Psoas muscle (tissue), 8 donors: ENCODE measurements around the gene RBM26. TPM values are rescaled to one million over a fixed set of nuclear protein-coding genes. Genes with fewer than 3 reads are reported as not detected.

Source experiments
- ATAC-seq, 4 donors: fragments of 200-7000 bp; cut with Tn5 transposase; one replicate each; pipeline ENCODE4 v1.9.1; 2020; ENCODE audit warnings: moderate library complexity in 3 of 4, mild to moderate bottlenecking in 2 of 4
- DNase-seq, 2 donors: peaks; one replicate each; pipeline ENCODE4 v3.0.0-alpha.2; 2020
- H3K27ac ChIP-seq: fragments of 200-600 bp; one replicate; pipeline ENCODE4 v1.8.0; 2022
- H3K27me3 ChIP-seq, 3 donors: fragments of 200-600 bp in 1 of 3; one replicate each; pipeline versions ENCODE4 v1.6.1 to v1.8.0; 2013 to 2022; ENCODE audit warnings: low read length in 2 of 3, mild to moderate bottlenecking in 2 of 3, moderate library complexity in 1 of 3; ENCODE audit not compliant: insufficient read depth in 3 of 3
- H3K36me3 ChIP-seq, 2 donors: fragments of 200-600 bp in 1 of 2; one replicate each; pipeline versions ENCODE4 v1.6.1 to v1.8.0; 2013 to 2022; ENCODE audit warnings: low read depth in 1 of 2, mild to moderate bottlenecking in 1 of 2, moderate library complexity in 1 of 2; ENCODE audit not compliant: insufficient read depth in 1 of 2
- H3K4me1 ChIP-seq: fragments of 200-600 bp; one replicate; pipeline ENCODE4 v1.8.0; 2022
- H3K4me3 ChIP-seq: fragments of 200-600 bp; one replicate; pipeline ENCODE4 v1.8.0; 2022; ENCODE audit warnings: mild to moderate bottlenecking
- H3K9me3 ChIP-seq: fragments of 200-600 bp; one replicate; pipeline ENCODE4 v1.8.0; 2022
- CTCF ChIP-seq: fragments of 200-600 bp; IDR thresholded peaks from one replicate; pipeline ENCODE4 v1.8.0; 2022; ENCODE audit warnings: antibody characterized with exemption
- WGBS, 3 donors: extraction: QIAGEN DNeasy Blood & Tissue Kit; methylation state at CpG; one replicate each; pipeline versions ENCODE4 v1.1.6 to v1.1.7; 2013; 5-methylcytosine and 5-hydroxymethylcytosine counted together
- intact Hi-C, 2 donors: fragments of 100-400 bp; cut with DNase I; formaldehyde crosslinking; loops; one replicate each; pipeline versions ENCODE4 v1.11.0 to v1.14.2; 2022
- polyA plus RNA-seq, 3 donors: library from polyadenylated mRNA; stranded (reverse); fragments of 200-250 nt; gene quantifications; one replicate each; pipeline ENCODE4 v1.2.3, GENCODE V29; 2013
- total RNA-seq, 4 donors: library from RNA; stranded (reverse); fragmentation: NEBNext Ultra II Directional in 2 of 4; extraction: Animal tissue kit (Norgen Biotek cat#: 25700) in 2 of 4; gene quantifications; one replicate each; pipeline versions ENCODE4 v1.2.1 to v1.2.4, GENCODE V29; 2021 to 2023
- donor health status: healthy with polysubstance abuse.
- donor health status: DM: no; HTN: no; CAD: no; lungs with moderate emphysema.
- donor health status: Bipolar disorder and iron deficiency.
- donor health status: healthy.
- donor health status: DM: yes; HTN: yes; CAD: no.
- donor health status: DM: no; HTN: no; CAD: no.
- donor health status: DM: no; HTN: no; CAD: no.
- donor health status: DM: yes; HTN: yes; CAD: no.

Gene RBM26
- total and polyA plus RNA-seq, 7 donors, result 9.6 to 36.5 (median 23.7) TPM

- Histone ChIP-seq H3K27ac (no peak overlapping the region), H3K36me3 (no peaks in the 10 kb centered on the region), H3K4me1 (no peaks in the 10 kb centered on the region), H3K4me3 (no peak overlapping the region), H3K27me3 (no peaks in the 10 kb centered on the region), H3K9me3 (no peaks in the 10 kb centered on the region)
- no peak for DNase-seq
- intact Hi-C loops, result no loop called here
- WGBS, 3 donors, result 34 to 67% (median 38%) methylated on average over 3 of the region's 3 CpGs
- TF ChIP-seq CTCF, result no peak
- ATAC-seq, result no peak
Observed at GRCh38 chr13:79451500-79451962, 45.5 kb upstream of the RBM26 start.

- Histone ChIP-seq H3K27me3 (no peaks in the 10 kb centered on the region), H3K36me3 (no peaks in the 10 kb centered on the region), H3K4me1 (no peaks in the 10 kb centered on the region), H3K4me3 (no peak overlapping the region), H3K9me3 (no peaks in the 10 kb centered on the region), H3K27ac (no peak overlapping the region)
- WGBS, 3 donors, result 92 to 95% (median 94%) methylated on average over 4 of the region's 4 CpGs
- ATAC-seq (no peak), DNase-seq (no peak)
- intact Hi-C loops, result no loop called here
- no peak for TF ChIP-seq CTCF
Observed at GRCh38 chr13:79450110-79450509, 44.1 kb upstream of the RBM26 start.

- no peaks in the 10 kb centered on the region for H3K36me3 ChIP-seq
- WGBS, 3 donors, result 45 to 64% (median 63%) methylated on average over 1 of the region's 1 CpG
- H3K4me1 ChIP-seq, result no peaks in the 10 kb centered on the region
- no peak for DNase-seq
- intact Hi-C loops, result no loop called here
- no peaks in the 10 kb centered on the region for H3K27me3 ChIP-seq
- no peak for ATAC-seq
- no peak overlapping the region for H3K27ac ChIP-seq
- no peaks in the 10 kb centered on the region for H3K9me3 ChIP-seq
- no peak overlapping the region for H3K4me3 ChIP-seq
- TF ChIP-seq CTCF, result no peak
Observed at GRCh38 chr13:79448413-79448812, 42.4 kb upstream of the RBM26 start.

GRCh38 chr13:79447741-79448140, 41.7 kb upstream of the RBM26 start:
- no peak for ATAC-seq
- intact Hi-C loops, result no loop called here
- Histone ChIP-seq H3K9me3 (no peaks in the 10 kb centered on the region), H3K4me1 (no peaks in the 10 kb centered on the region), H3K27ac (no peak overlapping the region), H3K27me3 (no peaks in the 10 kb centered on the region), H3K36me3 (no peaks in the 10 kb centered on the region), H3K4me3 (no peak overlapping the region)
- 46 to 62% (median 54%) methylated on average over 2 of the region's 2 CpGs for WGBS, 3 donors
- TF ChIP-seq CTCF, result no peak
- DNase-seq, result no peak

GRCh38 chr13:79447141-79447540, 41.1 kb upstream of the RBM26 start:
- H3K36me3 ChIP-seq, result no peaks in the 10 kb centered on the region
- no peak overlapping the region for H3K4me3 ChIP-seq
- H3K9me3 ChIP-seq, result no peaks in the 10 kb centered on the region
- WGBS, 3 donors, result 52 to 67% (median 53%) methylated on average over 4 of the region's 4 CpGs
- intact Hi-C loops, result no loop called here
- ATAC-seq, result no peak
- H3K4me1 ChIP-seq, result no peaks in the 10 kb centered on the region
- no peak for TF ChIP-seq CTCF
- DNase-seq, result no peak
- no peak overlapping the region for H3K27ac ChIP-seq
- no peaks in the 10 kb centered on the region for H3K27me3 ChIP-seq
